Right hindlimb (tissue), 1 donor: Measurements from ENCODE around the gene PRKCQ.
"Not testable (repeated sequence)": the region's sequence is repeated elsewhere in the genome, so short reads cannot be mapped to it uniquely, and the experiment has no call there.

Experiments used
- DNase-seq: peaks from one replicate; pipeline ENCODE4 v3.0.0-alpha.2; 2018

Gene PRKCQ

GRCh38 chr10:6401558-6402348 lies 178.3 kb downstream of the PRKCQ start:
- DNase-seq, result peak; percentile 84

GRCh38 chr10:6400821-6401465 lies 179.1 kb downstream of the PRKCQ start:
- no peak for DNase-seq

- no peak for DNase-seq
Measured at GRCh38 chr10:6400331-6400730, 179.7 kb downstream of the PRKCQ start.

GRCh38 chr10:6399879-6400278 lies 180.2 kb downstream of the PRKCQ start:
- no peak for DNase-seq

- no peak for DNase-seq
Measured at GRCh38 chr10:6399231-6399741, 180.8 kb downstream of the PRKCQ start.

GRCh38 chr10:6398399-6398798 lies 181.7 kb downstream of the PRKCQ start:
- no peak for DNase-seq

- DNase-seq, result no peak
Measured at GRCh38 chr10:6396652-6397051, 183.4 kb downstream of the PRKCQ start.

- DNase-seq, result no peak
Measured at GRCh38 chr10:6396226-6396625, 183.8 kb downstream of the PRKCQ start.

- DNase-seq, result no peak
Measured at GRCh38 chr10:6395606-6396005, 184.5 kb downstream of the PRKCQ start.

- no peak for DNase-seq
Measured at GRCh38 chr10:6394084-6394483, 186.0 kb downstream of the PRKCQ start.

GRCh38 chr10:6393168-6393567 lies 186.9 kb downstream of the PRKCQ start:
- DNase-seq, result no peak

GRCh38 chr10:6390213-6390845 lies 189.7 kb downstream of the PRKCQ start:
- no peak for DNase-seq

GRCh38 chr10:6388261-6388893 lies 191.7 kb downstream of the PRKCQ start:
- no peak for DNase-seq

GRCh38 chr10:6386960-6387359 lies 193.1 kb downstream of the PRKCQ start:
- no peak for DNase-seq

GRCh38 chr10:6386346-6386745 lies 193.7 kb downstream of the PRKCQ start:
- no peak for DNase-seq

GRCh38 chr10:6385665-6386064 lies 194.4 kb downstream of the PRKCQ start:
- no peak for DNase-seq

- no peak for DNase-seq
Measured at GRCh38 chr10:6384847-6385246, 195.2 kb downstream of the PRKCQ start.

GRCh38 chr10:6384031-6384430 lies 196.0 kb downstream of the PRKCQ start:
- no peak for DNase-seq

GRCh38 chr10:6383096-6383812 lies 196.8 kb downstream of the PRKCQ start:
- no peak for DNase-seq

- peak; percentile 42 for DNase-seq
Measured at GRCh38 chr10:6382081-6382480, 198.0 kb downstream of the PRKCQ start.

GRCh38 chr10:6380478-6380877 lies 199.6 kb downstream of the PRKCQ start:
- not testable (repeated sequence) for DNase-seq

- DNase-seq, result no peak
Measured at GRCh38 chr10:6379015-6379776, 200.9 kb downstream of the PRKCQ start.
